K562 (cell line): Measurements from ENCODE around the gene PRTFDC1. TPM values are rescaled to one million over a fixed set of nuclear protein-coding genes. Genes with fewer than 3 reads are reported as not detected.

Experiments
- CBX2 ChIP-seq: fragments of 200-600 bp; sonication (generic); IDR thresholded peaks from one replicate; pipeline ENCODE4 v1.6.1; 2012; ENCODE audit warnings: mild to moderate bottlenecking, low read length, inconsistent platforms; ENCODE audit not compliant: insufficient read depth, poor library complexity, severe bottlenecking
- CBX5 ChIP-seq: IDR thresholded peaks from 2 replicates; pipeline ENCODE4 v1.6.1; 2014; ENCODE audit warnings: low read depth, borderline replicate concordance
- DMBX1 ChIP-seq: fragments of 250-450 bp; sonication (Bioruptor Pico); IDR thresholded peaks from 2 replicates; pipeline ENCODE4 v1.8.0; 2022; ENCODE audit warnings: inconsistent platforms, mild to moderate bottlenecking, moderate library complexity, borderline replicate concordance
- E2F8 ChIP-seq: fragments of 450-650 bp; IDR thresholded peaks from 2 replicates; pipeline ENCODE4 v1.7.1; 2018; ENCODE audit warnings: mild to moderate bottlenecking, low read depth; ENCODE audit not compliant: partially characterized antibody
- EGR1 ChIP-seq: fragments of 450-650 bp; conservative IDR thresholded peaks from 2 replicates; pipeline ENCODE4 v1.6.1; 2017; ENCODE audit warnings: mild to moderate bottlenecking
- HMGXB4 ChIP-seq: sonication (generic); formaldehyde crosslinking; IDR thresholded peaks from 2 replicates; pipeline ENCODE4 v1.8.1; 2023; ENCODE audit warnings: mild to moderate bottlenecking, missing genetic modification reagents
- MECOM ChIP-seq: fragments of 250-450 bp; sonication (Bioruptor Pico); IDR thresholded peaks from 2 replicates; pipeline ENCODE4 v1.8.0; 2022; ENCODE audit warnings: inconsistent platforms
- PKNOX1 ChIP-seq: fragments of 450-650 bp; IDR thresholded peaks from 2 replicates; pipeline ENCODE4 v1.6.1; 2016
- REST ChIP-seq, 2 experiments: fragments of 450-650 bp; formaldehyde crosslinking in 1 of 2; IDR thresholded peaks; 2 replicates each; pipeline versions ENCODE4 v1.4.0 to v1.6.1; 2014 to 2020; ENCODE audit warnings: mild to moderate bottlenecking in 2 of 2, borderline replicate concordance in 1 of 2, low read depth in 1 of 2
- ZNF134 ChIP-seq: fragments of 250-450 bp; sonication (Bioruptor Pico); conservative IDR thresholded peaks from 2 replicates; pipeline ENCODE4 v1.4.0; 2020
- ZNF212 ChIP-seq: fragments of 450-650 bp; formaldehyde crosslinking; IDR thresholded peaks from 2 replicates; pipeline ENCODE4 v1.4.0; 2020; ENCODE audit warnings: mild to moderate bottlenecking
- ZNF347 ChIP-seq: fragments of 450-650 bp; formaldehyde crosslinking; IDR thresholded peaks from 2 replicates; pipeline ENCODE4 v1.4.0; 2020; ENCODE audit warnings: low read depth, mild to moderate bottlenecking, moderate library complexity
- polyA plus RNA-seq, 8 experiments: library from polyadenylated mRNA; depleted of rRNA in 4 of 8; stranded (reverse) in 5 of 8; unstranded in 3 of 8; fragments of >200 nt; fragmentation: Nextera tagmentation in 2 of 8; fragmentation: Illumina TruSeq in 1 of 8; extraction: Ambion mirVana in 2 of 8; extraction: Trizol in 1 of 8; gene quantifications; 2 replicates each; pipeline versions ENCODE4 v1.2.1 to v1.2.3, GENCODE V29; 2011 to 2014; ENCODE audit warnings: inconsistent platforms in 1 of 8, missing spikeins in 1 of 8
- total RNA-seq, 7 experiments: library from RNA; depleted of rRNA in 6 of 7; stranded (reverse); fragments of >200 nt in 6 of 7; fragmentation: Illumina TruSeq in 2 of 7; extraction: Trizol in 2 of 7; gene quantifications; 2 replicates each; pipeline versions ENCODE4 v1.2.1 to v1.2.3, GENCODE V29; 2011 to 2021; ENCODE audit warnings: low replicate concordance in 1 of 7

Gene PRTFDC1
- total and polyA plus RNA-seq, 9 of the 15 experiments (the other 6 are each of a cell fraction or from before 2014, with no cell fraction given), result 7.0 to 27.6 (median 10.0) TPM

- TF ChIP-seq CBX2 (no peak), HMGXB4 (CRISPR knock-in tag) (no peak), ZNF347 (CRISPR knock-in tag) (no peak), REST (IDR thresholded peaks at IDR 0.05; ENCODE audit: borderline replicate concordance) (no peak), REST (CRISPR knock-in tag; IDR thresholded peaks at IDR 0.05; ENCODE audit: low read depth) (no peak), E2F8 (no peak), MECOM (CRISPR knock-in tag) (no peak), ZNF134 (CRISPR knock-in tag) (no peak), CBX5 (no peak), PKNOX1 (peak; percentile 72), EGR1 (no peak), DMBX1 (CRISPR knock-in tag) (no peak), ZNF212 (CRISPR knock-in tag) (no peak)
These were observed 934 bp downstream of the PRTFDC1 start (continued) for GRCh38 chr10:24951201-24952142.
